ENCODE data around the gene DIPK1C.

The DIPK1C gene

GRCh38 chr18:74453642-74454198 lies 3.4 kb downstream of the DIPK1C start:
- no peak overlapping the region for H3K4me3 Mint-ChIP-seq
- DNase-seq (ENCODE audit: low spot score in 2 of 2) (no peak), ATAC-seq (ENCODE audit: low read depth) (no peak)
- no peaks in the 10 kb centered on the region for H3K9me3 Mint-ChIP-seq
- peaks cover 16% of the 10 kb centered on the region for H3K27me3 Mint-ChIP-seq
- H3K4me1 Mint-ChIP-seq, result peaks cover 2% of the 10 kb centered on the region
- peaks cover 1% of the 10 kb centered on the region for H3K36me3 Mint-ChIP-seq
- H3K27ac Mint-ChIP-seq, result no peak overlapping the region

GRCh38 chr18:74453016-74453566 lies 4.0 kb downstream of the DIPK1C start:
- Mint-ChIP-seq H3K9me3 (no peaks in the 10 kb centered on the region), H3K27me3 (peaks cover 15% of the 10 kb centered on the region), H3K36me3 (peaks cover 1% of the 10 kb centered on the region), H3K4me3 (no peak overlapping the region), H3K4me1 (peaks cover 2% of the 10 kb centered on the region), H3K27ac (no peak overlapping the region)
- ATAC-seq (ENCODE audit: low read depth), result no peak
- DNase-seq (ENCODE audit: low spot score in 2 of 2), result no peak

GRCh38 chr18:74451148-74451547 lies 6.0 kb downstream of the DIPK1C start:
- peaks cover 11% of the 10 kb centered on the region for H3K27me3 Mint-ChIP-seq
- DNase-seq (ENCODE audit: low spot score in 2 of 2) (no peak), ATAC-seq (ENCODE audit: low read depth) (no peak)
- H3K36me3 Mint-ChIP-seq, result no peaks in the 10 kb centered on the region
- no peaks in the 10 kb centered on the region for H3K4me1 Mint-ChIP-seq
- H3K27ac Mint-ChIP-seq, result no peak overlapping the region
- no peaks in the 10 kb centered on the region for H3K9me3 Mint-ChIP-seq
- no peak overlapping the region for H3K4me3 Mint-ChIP-seq

- no peaks in the 10 kb centered on the region for H3K36me3 Mint-ChIP-seq
- H3K27me3 Mint-ChIP-seq, result peaks cover 14% of the 10 kb centered on the region
- no peak for DNase-seq (ENCODE audit: low spot score in 2 of 2)
- H3K4me3 Mint-ChIP-seq, result no peak overlapping the region
- H3K27ac Mint-ChIP-seq, result no peak overlapping the region
- no peaks in the 10 kb centered on the region for H3K4me1 Mint-ChIP-seq
- ATAC-seq (ENCODE audit: low read depth), result no peak
- H3K9me3 Mint-ChIP-seq, result no peaks in the 10 kb centered on the region
Observed at GRCh38 chr18:74450626-74451025, 6.5 kb downstream of the DIPK1C start.

- no peak overlapping the region for H3K27ac Mint-ChIP-seq
- ATAC-seq (ENCODE audit: low read depth), result no peak
- H3K36me3 Mint-ChIP-seq, result no peaks in the 10 kb centered on the region
- no peak for DNase-seq (ENCODE audit: low spot score in 2 of 2)
- H3K27me3 Mint-ChIP-seq, result peaks cover 6% of the 10 kb centered on the region
- H3K9me3 Mint-ChIP-seq, result no peaks in the 10 kb centered on the region
- no peak overlapping the region for H3K4me3 Mint-ChIP-seq
- H3K4me1 Mint-ChIP-seq, result no peaks in the 10 kb centered on the region
Observed at GRCh38 chr18:74447404-74448152, 9.5 kb downstream of the DIPK1C start.

GRCh38 chr18:74446631-74447403 lies 10.3 kb downstream of the DIPK1C start:
- Mint-ChIP-seq H3K27me3 (peaks cover 6% of the 10 kb centered on the region), H3K36me3 (no peaks in the 10 kb centered on the region), H3K9me3 (no peaks in the 10 kb centered on the region), H3K4me3 (no peak overlapping the region), H3K27ac (no peak overlapping the region), H3K4me1 (no peaks in the 10 kb centered on the region)
- ATAC-seq (ENCODE audit: low read depth) (no peak), DNase-seq (ENCODE audit: low spot score in 2 of 2) (no peak)

- peaks cover 7% of the 10 kb centered on the region for H3K27me3 Mint-ChIP-seq
- ATAC-seq (ENCODE audit: low read depth), result no peak
- no peak overlapping the region for H3K4me3 Mint-ChIP-seq
- no peak for DNase-seq (ENCODE audit: low spot score in 2 of 2)
- no peaks in the 10 kb centered on the region for H3K9me3 Mint-ChIP-seq
- no peaks in the 10 kb centered on the region for H3K4me1 Mint-ChIP-seq
- H3K36me3 Mint-ChIP-seq, result no peaks in the 10 kb centered on the region
- H3K27ac Mint-ChIP-seq, result no peak overlapping the region
Observed at GRCh38 chr18:74446178-74446577, 10.9 kb downstream of the DIPK1C start.

- H3K4me1 Mint-ChIP-seq, result no peaks in the 10 kb centered on the region
- DNase-seq (ENCODE audit: low spot score in 2 of 2), result no peak
- H3K27ac Mint-ChIP-seq, result no peak overlapping the region
- peaks cover 7% of the 10 kb centered on the region for H3K27me3 Mint-ChIP-seq
- H3K36me3 Mint-ChIP-seq, result no peaks in the 10 kb centered on the region
- no peak for ATAC-seq (ENCODE audit: low read depth)
- H3K4me3 Mint-ChIP-seq, result no peak overlapping the region
- H3K9me3 Mint-ChIP-seq, result no peaks in the 10 kb centered on the region
Observed at GRCh38 chr18:74445585-74445984, 11.5 kb downstream of the DIPK1C start.

- ATAC-seq (ENCODE audit: low read depth), result no peak
- Mint-ChIP-seq H3K4me3 (no peak overlapping the region), H3K9me3 (no peaks in the 10 kb centered on the region), H3K27ac (no peak overlapping the region), H3K27me3 (peaks cover 6% of the 10 kb centered on the region), H3K4me1 (no peaks in the 10 kb centered on the region), H3K36me3 (no peaks in the 10 kb centered on the region)
- no peak for DNase-seq (ENCODE audit: low spot score in 2 of 2)
Observed at GRCh38 chr18:74444104-74444503, 13.0 kb downstream of the DIPK1C start.

- H3K27ac Mint-ChIP-seq, result no peak overlapping the region
- DNase-seq (ENCODE audit: low spot score in 2 of 2) (no peak), ATAC-seq (ENCODE audit: low read depth) (no peak)
- no peaks in the 10 kb centered on the region for H3K4me1 Mint-ChIP-seq
- H3K36me3 Mint-ChIP-seq, result no peaks in the 10 kb centered on the region
- no peak overlapping the region for H3K4me3 Mint-ChIP-seq
- H3K9me3 Mint-ChIP-seq, result peaks cover 2% of the 10 kb centered on the region
- H3K27me3 Mint-ChIP-seq, result peaks cover 8% of the 10 kb centered on the region
Observed at GRCh38 chr18:74440808-74441427, 16.2 kb downstream of the DIPK1C start.

GRCh38 chr18:74438091-74438490 lies 19.0 kb downstream of the DIPK1C start:
- H3K27me3 Mint-ChIP-seq, result peaks cover 9% of the 10 kb centered on the region
- no peak overlapping the region for H3K27ac Mint-ChIP-seq
- peaks cover 2% of the 10 kb centered on the region for H3K9me3 Mint-ChIP-seq
- H3K36me3 Mint-ChIP-seq, result no peaks in the 10 kb centered on the region
- DNase-seq (ENCODE audit: low spot score in 2 of 2) (no peak), ATAC-seq (ENCODE audit: low read depth) (no peak)
- H3K4me1 Mint-ChIP-seq, result no peaks in the 10 kb centered on the region
- H3K4me3 Mint-ChIP-seq, result no peak overlapping the region

- Mint-ChIP-seq H3K9me3 (peaks cover 2% of the 10 kb centered on the region), H3K36me3 (no peaks in the 10 kb centered on the region), H3K27ac (no peak overlapping the region), H3K4me3 (no peak overlapping the region), H3K27me3 (peaks cover 9% of the 10 kb centered on the region), H3K4me1 (no peaks in the 10 kb centered on the region)
- ATAC-seq (ENCODE audit: low read depth), result no peak
- DNase-seq (ENCODE audit: low spot score in 2 of 2), result no peak
Observed at GRCh38 chr18:74436158-74436769, 20.8 kb downstream of the DIPK1C start.

- ATAC-seq (ENCODE audit: low read depth) (no peak), DNase-seq (ENCODE audit: low spot score in 2 of 2) (no peak)
- Mint-ChIP-seq H3K27ac (no peak overlapping the region), H3K4me3 (no peak overlapping the region), H3K27me3 (peaks cover 9% of the 10 kb centered on the region), H3K9me3 (peaks cover 2% of the 10 kb centered on the region), H3K4me1 (no peaks in the 10 kb centered on the region), H3K36me3 (no peaks in the 10 kb centered on the region)
Observed at GRCh38 chr18:74435740-74436139, 21.4 kb downstream of the DIPK1C start.
